Measurements from ENCODE around the gene SH3TC1. TPM values are rescaled to one million over a fixed set of nuclear protein-coding genes. Genes with fewer than 3 reads are reported as not detected.

The SH3TC1 gene
- total RNA-seq, 1 donor from 2014 or later = 18.9 TPM

GRCh38 chr4:8235224-8235623 is 36.1 kb downstream of the SH3TC1 start:
- H3K27me3 ChIP-seq (ENCODE audit: control insufficient read depth, insufficient read depth, low read length) = no peaks in the 10 kb centered on the region
- H3K36me3 ChIP-seq (ENCODE audit: control insufficient read depth, insufficient read depth, low read length) = peaks cover 2% of the 10 kb centered on the region
- TF ChIP-seq CTCF (IDR thresholded peaks at IDR 0.05; ENCODE audit: insufficient read depth, low read length, poor library complexity, severe bottlenecking) = no peak
- DNase-seq (ENCODE audit: low read depth) = no peak
- no peak overlapping the region for H3K4me3 ChIP-seq (ENCODE audit: low read depth, low read length)

- no peak for TF ChIP-seq CTCF (IDR thresholded peaks at IDR 0.05; ENCODE audit: insufficient read depth, low read length, poor library complexity, severe bottlenecking)
- DNase-seq (ENCODE audit: low read depth) = no peak
- no peaks in the 10 kb centered on the region for H3K27me3 ChIP-seq (ENCODE audit: control insufficient read depth, insufficient read depth, low read length)
- H3K36me3 ChIP-seq (ENCODE audit: control insufficient read depth, insufficient read depth, low read length) = peaks cover 2% of the 10 kb centered on the region
- no peak overlapping the region for H3K4me3 ChIP-seq (ENCODE audit: low read depth, low read length)
Measured at GRCh38 chr4:8235686-8236085, 36.6 kb downstream of the SH3TC1 start.

- H3K27me3 ChIP-seq (ENCODE audit: control insufficient read depth, insufficient read depth, low read length) = no peaks in the 10 kb centered on the region
- TF ChIP-seq CTCF (IDR thresholded peaks at IDR 0.05; ENCODE audit: insufficient read depth, low read length, poor library complexity, severe bottlenecking) = no peak
- DNase-seq (ENCODE audit: low read depth) = no peak
- H3K4me3 ChIP-seq (ENCODE audit: low read depth, low read length) = no peak overlapping the region
- peaks cover 2% of the 10 kb centered on the region for H3K36me3 ChIP-seq (ENCODE audit: control insufficient read depth, insufficient read depth, low read length)
Measured at GRCh38 chr4:8236106-8236919, 37.2 kb downstream of the SH3TC1 start.

GRCh38 chr4:8236920-8237195 is 37.8 kb downstream of the SH3TC1 start:
- DNase-seq (ENCODE audit: low read depth) = no peak
- no peak for TF ChIP-seq CTCF (IDR thresholded peaks at IDR 0.05; ENCODE audit: insufficient read depth, low read length, poor library complexity, severe bottlenecking)
- peaks cover 2% of the 10 kb centered on the region for H3K36me3 ChIP-seq (ENCODE audit: control insufficient read depth, insufficient read depth, low read length)
- H3K4me3 ChIP-seq (ENCODE audit: low read depth, low read length) = no peak overlapping the region
- no peaks in the 10 kb centered on the region for H3K27me3 ChIP-seq (ENCODE audit: control insufficient read depth, insufficient read depth, low read length)

GRCh38 chr4:8237256-8237989 is 38.3 kb downstream of the SH3TC1 start:
- TF ChIP-seq CTCF (IDR thresholded peaks at IDR 0.05; ENCODE audit: insufficient read depth, low read length, poor library complexity, severe bottlenecking) = no peak
- DNase-seq (ENCODE audit: low read depth) = no peak
- Histone ChIP-seq H3K27me3 (ENCODE audit: control insufficient read depth, insufficient read depth, low read length) (no peaks in the 10 kb centered on the region), H3K36me3 (ENCODE audit: control insufficient read depth, insufficient read depth, low read length) (peaks cover 2% of the 10 kb centered on the region), H3K4me3 (ENCODE audit: low read depth, low read length) (no peak overlapping the region)
